ENCODE results near the gene SYNJ2. TPM values are rescaled to one million over a fixed set of nuclear protein-coding genes. Genes with fewer than 3 reads are reported as not detected.

Gene SYNJ2
- total RNA-seq, 1 experiment from 2014 or later, result 70.0 TPM

GRCh38 chr6:158013904-158014504 lies 32.3 kb downstream of the SYNJ2 start:
- in situ Hi-C loops (cut with HindIII; ENCODE audit: low pct_unique_long_range_greater_than_20kb, low sequenced_read_pairs), result no loop called here
- BruUV-seq (replicated peaks), result no TSS peak
- Histone ChIP-seq H3K4me1 (ENCODE audit: control insufficient read depth, insufficient read depth, low read length) (peaks cover 66% of the 10 kb centered on the region), H3K27me3 (ENCODE audit: control insufficient read depth, insufficient read depth, low read length) (no peaks in the 10 kb centered on the region), H3K36me3 (ENCODE audit: control insufficient read depth, insufficient read depth, low read length) (no peaks in the 10 kb centered on the region), H3K27ac (ENCODE audit: low read length) (peak overlapping the region; percentile 68), H3K9me3 (ENCODE audit: control insufficient read depth, insufficient read depth, low read depth, low read length) (no peaks in the 10 kb centered on the region), H3K4me3 (ENCODE audit: low read depth in 2 of 2, low read length in 2 of 2) (no peak overlapping the region)
- intact Hi-C loops (cut with micrococcal nuclease; ENCODE audit: unreplicated experiment), result no loop called here
- ATAC-seq (no peak), DNase-seq (ENCODE audit: low read depth, low spot score) (no peak)
- POLR2A ChIA-PET, result no interaction called here
- CTCF ChIA-PET, result no interaction called here
- TF ChIP-seq, protein P1, sequence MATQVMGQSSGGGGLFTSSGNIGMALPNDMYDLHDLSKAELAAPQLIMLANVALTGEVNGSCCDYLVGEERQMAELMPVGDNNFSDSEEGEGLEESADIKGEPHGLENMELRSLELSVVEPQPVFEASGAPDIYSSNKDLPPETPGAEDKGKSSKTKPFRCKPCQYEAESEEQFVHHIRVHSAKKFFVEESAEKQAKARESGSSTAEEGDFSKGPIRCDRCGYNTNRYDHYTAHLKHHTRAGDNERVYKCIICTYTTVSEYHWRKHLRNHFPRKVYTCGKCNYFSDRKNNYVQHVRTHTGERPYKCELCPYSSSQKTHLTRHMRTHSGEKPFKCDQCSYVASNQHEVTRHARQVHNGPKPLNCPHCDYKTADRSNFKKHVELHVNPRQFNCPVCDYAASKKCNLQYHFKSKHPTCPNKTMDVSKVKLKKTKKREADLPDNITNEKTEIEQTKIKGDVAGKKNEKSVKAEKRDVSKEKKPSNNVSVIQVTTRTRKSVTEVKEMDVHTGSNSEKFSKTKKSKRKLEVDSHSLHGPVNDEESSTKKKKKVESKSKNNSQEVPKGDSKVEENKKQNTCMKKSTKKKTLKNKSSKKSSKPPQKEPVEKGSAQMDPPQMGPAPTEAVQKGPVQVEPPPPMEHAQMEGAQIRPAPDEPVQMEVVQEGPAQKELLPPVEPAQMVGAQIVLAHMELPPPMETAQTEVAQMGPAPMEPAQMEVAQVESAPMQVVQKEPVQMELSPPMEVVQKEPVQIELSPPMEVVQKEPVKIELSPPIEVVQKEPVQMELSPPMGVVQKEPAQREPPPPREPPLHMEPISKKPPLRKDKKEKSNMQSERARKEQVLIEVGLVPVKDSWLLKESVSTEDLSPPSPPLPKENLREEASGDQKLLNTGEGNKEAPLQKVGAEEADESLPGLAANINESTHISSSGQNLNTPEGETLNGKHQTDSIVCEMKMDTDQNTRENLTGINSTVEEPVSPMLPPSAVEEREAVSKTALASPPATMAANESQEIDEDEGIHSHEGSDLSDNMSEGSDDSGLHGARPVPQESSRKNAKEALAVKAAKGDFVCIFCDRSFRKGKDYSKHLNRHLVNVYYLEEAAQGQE (IDR thresholded peaks at IDR 0.05; ENCODE audit: insufficient read depth in 1 of 2, low read depth in 2 of 2, low read length in 1 of 2), result no peak
- TF ChIP-seq TCF7L2 (IDR thresholded peaks at IDR 0.05; ENCODE audit: low read depth, low read length) (no peak), POLR2AphosphoS5 (IDR thresholded peaks at IDR 0.05; ENCODE audit: low read depth, low read length) (no peak), SIN3A (IDR thresholded peaks at IDR 0.05; ENCODE audit: borderline replicate concordance, insufficient read depth, low read depth, low read length) (no peak)
- TF ChIP-seq, protein P2, sequence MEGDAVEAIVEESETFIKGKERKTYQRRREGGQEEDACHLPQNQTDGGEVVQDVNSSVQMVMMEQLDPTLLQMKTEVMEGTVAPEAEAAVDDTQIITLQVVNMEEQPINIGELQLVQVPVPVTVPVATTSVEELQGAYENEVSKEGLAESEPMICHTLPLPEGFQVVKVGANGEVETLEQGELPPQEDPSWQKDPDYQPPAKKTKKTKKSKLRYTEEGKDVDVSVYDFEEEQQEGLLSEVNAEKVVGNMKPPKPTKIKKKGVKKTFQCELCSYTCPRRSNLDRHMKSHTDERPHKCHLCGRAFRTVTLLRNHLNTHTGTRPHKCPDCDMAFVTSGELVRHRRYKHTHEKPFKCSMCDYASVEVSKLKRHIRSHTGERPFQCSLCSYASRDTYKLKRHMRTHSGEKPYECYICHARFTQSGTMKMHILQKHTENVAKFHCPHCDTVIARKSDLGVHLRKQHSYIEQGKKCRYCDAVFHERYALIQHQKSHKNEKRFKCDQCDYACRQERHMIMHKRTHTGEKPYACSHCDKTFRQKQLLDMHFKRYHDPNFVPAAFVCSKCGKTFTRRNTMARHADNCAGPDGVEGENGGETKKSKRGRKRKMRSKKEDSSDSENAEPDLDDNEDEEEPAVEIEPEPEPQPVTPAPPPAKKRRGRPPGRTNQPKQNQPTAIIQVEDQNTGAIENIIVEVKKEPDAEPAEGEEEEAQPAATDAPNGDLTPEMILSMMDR (IDR thresholded peaks at IDR 0.05), result no peak

- POLR2A ChIA-PET, result no interaction called here
Measured at GRCh38 chr6:158014505-158015187, 33.0 kb downstream of the SYNJ2 start.

More at GRCh38 chr6:158014505-158015187, 33.0 kb downstream of the SYNJ2 start:
- no peaks in the 10 kb centered on the region for H3K27me3 ChIP-seq (ENCODE audit: control insufficient read depth, insufficient read depth, low read length)
- in situ Hi-C loops (cut with HindIII; ENCODE audit: low pct_unique_long_range_greater_than_20kb, low sequenced_read_pairs) (no loop called here), intact Hi-C loops (cut with micrococcal nuclease; ENCODE audit: unreplicated experiment) (no loop called here)
- CTCF ChIA-PET, result no interaction called here
- TF ChIP-seq, protein P1 (IDR thresholded peaks at IDR 0.05; ENCODE audit: insufficient read depth in 1 of 2, low read depth in 2 of 2, low read length in 1 of 2), result no peak
- TF ChIP-seq, protein P2 (IDR thresholded peaks at IDR 0.05), result no peak
- TF ChIP-seq POLR2AphosphoS5 (IDR thresholded peaks at IDR 0.05; ENCODE audit: low read depth, low read length), result no peak
- no peak for TF ChIP-seq TCF7L2 (IDR thresholded peaks at IDR 0.05; ENCODE audit: low read depth, low read length)
- no peak overlapping the region for H3K4me3 ChIP-seq (ENCODE audit: low read depth in 2 of 2, low read length in 2 of 2)
- DNase-seq (ENCODE audit: low read depth, low spot score) (no peak), ATAC-seq (no peak)
- peaks cover 64% of the 10 kb centered on the region for H3K4me1 ChIP-seq (ENCODE audit: control insufficient read depth, insufficient read depth, low read length)
- BruUV-seq (replicated peaks), result no TSS peak
- H3K9me3 ChIP-seq (ENCODE audit: control insufficient read depth, insufficient read depth, low read depth, low read length), result no peaks in the 10 kb centered on the region
- H3K27ac ChIP-seq (ENCODE audit: low read length), result peak overlapping the region; percentile 68; the same call in 1 of the 2 replicates
- no peaks in the 10 kb centered on the region; the same call in 1 of the 2 replicates for H3K36me3 ChIP-seq (ENCODE audit: control insufficient read depth, insufficient read depth, low read length)
